Suprapubic skin (tissue), 4 donors: ENCODE data around the gene CAPG.

Experiments used
- CTCF ChIP-seq, 2 donors: fragments of 200-600 bp in 1 of 2; fragments of 450-650 bp in 1 of 2; sonication (generic) in 1 of 2; IDR thresholded peaks; one replicate each; pipeline ENCODE4 v1.5.1; 2016 to 2019; ENCODE audit warnings: antibody characterized with exemption in 2 of 2, mild to moderate bottlenecking in 1 of 2, moderate library complexity in 1 of 2
- EP300 ChIP-seq: sonication (generic); formaldehyde crosslinking; IDR thresholded peaks from one replicate; pipeline ENCODE4 v1.6.1; 2017; ENCODE audit warnings: antibody characterized with exemption
- POLR2A ChIP-seq, 2 donors: fragments of 450-650 bp; IDR thresholded peaks; one replicate each; pipeline ENCODE4 v1.6.1; 2017; ENCODE audit warnings: antibody characterized with exemption in 2 of 2, mild to moderate bottlenecking in 2 of 2, moderate library complexity in 2 of 2
- POLR2AphosphoS5 ChIP-seq, 3 donors: sonication (generic); formaldehyde crosslinking; IDR thresholded peaks; one replicate each; pipeline ENCODE4 v1.6.1; 2017; ENCODE audit warnings: antibody characterized with exemption in 3 of 3

DNA sequence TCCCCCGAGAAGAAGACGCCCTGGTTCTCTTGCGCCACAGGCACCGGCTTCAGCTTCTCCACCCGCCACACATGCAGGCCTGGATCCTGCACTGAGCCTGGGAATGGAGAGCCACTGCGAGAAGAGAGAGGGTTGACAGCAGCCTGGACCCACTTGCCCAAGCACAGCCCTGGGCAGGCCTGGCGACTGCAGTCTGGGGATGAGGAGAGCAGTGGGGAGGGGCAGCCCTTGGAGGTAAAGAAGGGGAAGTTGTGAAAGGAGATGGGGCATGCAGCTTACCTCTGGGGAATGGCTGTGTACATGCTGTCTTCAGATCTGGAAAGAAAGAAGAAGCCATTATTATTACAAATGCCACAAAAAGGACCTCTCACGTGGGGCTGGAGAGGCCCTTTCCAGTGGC is 8.3 kb downstream of the CAPG start:
- TF ChIP-seq CTCF (IDR thresholded peaks at IDR 0.05) (no peak), POLR2A (IDR thresholded peaks at IDR 0.05) (no peak), POLR2AphosphoS5 (IDR thresholded peaks at IDR 0.05) (no peak), EP300 (no peak)
